ENCODE results near the gene GPRC5D.

Gene GPRC5D

GRCh38 chr12:12992418-12993130, 40.6 kb upstream of the GPRC5D start:
- H3K4me3 ChIP-seq (ENCODE audit: low read depth, low read length, poor library complexity, severe bottlenecking), result no peak overlapping the region
- no peak overlapping the region for H3K4me2 ChIP-seq (ENCODE audit: low read length)
- no peak overlapping the region for H3K9ac ChIP-seq (ENCODE audit: low read length)

GRCh38 chr12:12990700-12991468, 38.9 kb upstream of the GPRC5D start:
- Histone ChIP-seq H3K4me3 (ENCODE audit: low read depth, low read length, poor library complexity, severe bottlenecking) (no peak overlapping the region), H3K9ac (ENCODE audit: low read length) (no peak overlapping the region), H3K36me3 (ENCODE audit: insufficient read depth, low read length) (no peaks in the 10 kb centered on the region), H3K27ac (ENCODE audit: low read depth, low read length, poor library complexity, severe bottlenecking) (no peak overlapping the region), H3K4me2 (ENCODE audit: low read length) (no peak overlapping the region), H3K4me1 (ENCODE audit: insufficient read depth, low read length, severe bottlenecking) (no peaks in the 10 kb centered on the region), H3F3A (ENCODE audit: insufficient read depth, low read length) (no peaks in the 10 kb centered on the region), H3K79me2 (ENCODE audit: insufficient read depth, low read length) (no peaks in the 10 kb centered on the region), H3K9me2 (ENCODE audit: low read depth, low read length) (no peaks in the 10 kb centered on the region), H3K27me3 (ENCODE audit: insufficient read depth, low read length) (no peaks in the 10 kb centered on the region), H3K9me3 (ENCODE audit: low read length) (no peaks in the 10 kb centered on the region), H2AFZ (ENCODE audit: low read length) (no peak overlapping the region), H4K20me1 (ENCODE audit: insufficient read depth, low read length) (no peaks in the 10 kb centered on the region)
- TF ChIP-seq CTCF (IDR thresholded peaks at IDR 0.05; ENCODE audit: low read length), result no peak
- TF ChIP-seq EZH2 (IDR thresholded peaks at IDR 0.05; ENCODE audit: borderline replicate concordance, low read length), result no peak

More at GRCh38 chr12:12992418-12993130, 40.6 kb upstream of the GPRC5D start:
- Histone ChIP-seq H2AFZ (ENCODE audit: low read length) (no peak overlapping the region), H4K20me1 (ENCODE audit: insufficient read depth, low read length) (no peaks in the 10 kb centered on the region), H3K27me3 (ENCODE audit: insufficient read depth, low read length) (no peaks in the 10 kb centered on the region), H3F3A (ENCODE audit: insufficient read depth, low read length) (no peaks in the 10 kb centered on the region), H3K36me3 (ENCODE audit: insufficient read depth, low read length) (no peaks in the 10 kb centered on the region), H3K9me2 (ENCODE audit: low read depth, low read length) (no peaks in the 10 kb centered on the region), H3K4me1 (ENCODE audit: insufficient read depth, low read length, severe bottlenecking) (no peaks in the 10 kb centered on the region), H3K79me2 (ENCODE audit: insufficient read depth, low read length) (no peaks in the 10 kb centered on the region), H3K27ac (ENCODE audit: low read depth, low read length, poor library complexity, severe bottlenecking) (no peak overlapping the region), H3K9me3 (ENCODE audit: low read length) (no peaks in the 10 kb centered on the region)
- TF ChIP-seq CTCF (IDR thresholded peaks at IDR 0.05; ENCODE audit: low read length), result no peak
- no peak for TF ChIP-seq EZH2 (IDR thresholded peaks at IDR 0.05; ENCODE audit: borderline replicate concordance, low read length)

- Histone ChIP-seq H3K9ac (ENCODE audit: low read length) (no peak overlapping the region), H3K27me3 (ENCODE audit: insufficient read depth, low read length) (no peaks in the 10 kb centered on the region), H3K4me3 (ENCODE audit: low read depth, low read length, poor library complexity, severe bottlenecking) (no peak overlapping the region), H3K4me2 (ENCODE audit: low read length) (no peak overlapping the region), H3K4me1 (ENCODE audit: insufficient read depth, low read length, severe bottlenecking) (no peaks in the 10 kb centered on the region), H3K27ac (ENCODE audit: low read depth, low read length, poor library complexity, severe bottlenecking) (no peak overlapping the region), H3K9me3 (ENCODE audit: low read length) (no peaks in the 10 kb centered on the region), H3F3A (ENCODE audit: insufficient read depth, low read length) (no peaks in the 10 kb centered on the region), H4K20me1 (ENCODE audit: insufficient read depth, low read length) (no peaks in the 10 kb centered on the region), H2AFZ (ENCODE audit: low read length) (no peak overlapping the region), H3K9me2 (ENCODE audit: low read depth, low read length) (no peaks in the 10 kb centered on the region), H3K79me2 (ENCODE audit: insufficient read depth, low read length) (no peaks in the 10 kb centered on the region), H3K36me3 (ENCODE audit: insufficient read depth, low read length) (no peaks in the 10 kb centered on the region)
- TF ChIP-seq EZH2 (IDR thresholded peaks at IDR 0.05; ENCODE audit: borderline replicate concordance, low read length), result no peak
- no peak for TF ChIP-seq CTCF (IDR thresholded peaks at IDR 0.05; ENCODE audit: low read length)
Measured at GRCh38 chr12:12987421-12987820, 35.5 kb upstream of the GPRC5D start.
